ENCODE measurements around the gene FAM131A.

- TF ChIP-seq CTCF (IDR thresholded peaks at IDR 0.05) (no peak), ATF3 (CRISPR knock-in tag; conservative IDR thresholded peaks at IDR 0.05) (no peak), ZNF121 (CRISPR knock-in tag; IDR thresholded peaks at IDR 0.05) (no peak), MAX (CRISPR knock-in tag; IDR thresholded peaks at IDR 0.05) (no peak), SP1 (CRISPR knock-in tag; conservative IDR thresholded peaks at IDR 0.05) (no peak), ZBTB43 (CRISPR knock-in tag; IDR thresholded peaks at IDR 0.05) (no peak), NR3C1 (CRISPR knock-in tag; conservative IDR thresholded peaks at IDR 0.05; ENCODE audit: low read depth) (no peak), ATF1 (CRISPR knock-in tag; IDR thresholded peaks at IDR 0.05) (no peak), RELA (CRISPR knock-in tag; IDR thresholded peaks at IDR 0.05; ENCODE audit: borderline replicate concordance) (no peak), ZMAT4 (CRISPR knock-in tag; IDR thresholded peaks at IDR 0.05) (no peak), RORB (CRISPR knock-in tag; IDR thresholded peaks at IDR 0.05) (no peak), E2F1 (CRISPR knock-in tag; IDR thresholded peaks at IDR 0.05) (no peak), FOXK1 (CRISPR knock-in tag; IDR thresholded peaks at IDR 0.05) (no peak)
Measured at GRCh38 chr3:184384856-184385422, 47.5 kb downstream of the FAM131A start.

Data from WTC11 (cell line).